Loucy (cell line): ENCODE measurements around the gene TMEM135.

Experiments used
- H2AFZ ChIP-seq: fragments of 200-600 bp; sonication (generic); 2 replicates; pipeline ENCODE4 v1.6.0; 2016; ENCODE audit warnings: antibody characterized with exemption, mild to moderate bottlenecking, low read length, moderate library complexity
- H3F3A ChIP-seq: fragments of 200-600 bp; 2 replicates; pipeline ENCODE4 v1.6.0; 2016; ENCODE audit warnings: antibody characterized with exemption, low read depth, mild to moderate bottlenecking
- H3K27me3 ChIP-seq: fragments of 200-600 bp; sonication (generic); 2 replicates; pipeline ENCODE4 v1.6.1; 2014; ENCODE audit warnings: low read length, mild to moderate bottlenecking; ENCODE audit not compliant: insufficient read depth, poor library complexity, severe bottlenecking
- H3K36me3 ChIP-seq: fragments of 200-600 bp; sonication (generic); 2 replicates; pipeline ENCODE4 v1.6.1; 2016; ENCODE audit warnings: low read length; ENCODE audit not compliant: insufficient read depth
- H3K4me1 ChIP-seq: fragments of 200-600 bp; sonication (generic); 2 replicates; pipeline ENCODE4 v1.5.1; 2014; ENCODE audit warnings: low read length, mild to moderate bottlenecking; ENCODE audit not compliant: insufficient read depth, poor library complexity, severe bottlenecking
- H3K4me2 ChIP-seq: fragments of 200-600 bp; sonication (generic); 2 replicates; pipeline ENCODE4 v1.6.0; 2014; ENCODE audit warnings: antibody characterized with exemption, low read length, low read depth, mild to moderate bottlenecking; ENCODE audit not compliant: poor library complexity, severe bottlenecking
- H3K4me3 ChIP-seq: fragments of 200-600 bp; sonication (generic); 2 replicates; pipeline ENCODE4 v1.5.1; 2014; ENCODE audit warnings: low read length, mild to moderate bottlenecking, mixed read lengths; ENCODE audit not compliant: poor library complexity, severe bottlenecking
- H3K79me2 ChIP-seq: fragments of 200-600 bp; sonication (generic); 2 replicates; pipeline ENCODE4 v1.6.1; 2014; ENCODE audit warnings: low read length; ENCODE audit not compliant: insufficient read depth
- H3K9ac ChIP-seq: fragments of 200-600 bp; sonication (generic); 2 replicates; pipeline ENCODE4 v1.6.0; 2014; ENCODE audit warnings: mild to moderate bottlenecking, low read depth, low read length, moderate library complexity; ENCODE audit not compliant: poor library complexity, severe bottlenecking
- H3K9me2 ChIP-seq: fragments of 200-600 bp; sonication (generic); replicated peaks from 2 replicates; pipeline ENCODE4 v1.6.1; 2016; ENCODE audit warnings: low read depth, low read length, mixed read lengths
- H3K9me3 ChIP-seq: fragments of 200-600 bp; sonication (generic); 2 replicates; pipeline ENCODE4 v1.6.1; 2014; ENCODE audit warnings: mild to moderate bottlenecking, antibody characterized with exemption, low read length, low read depth; ENCODE audit not compliant: insufficient read depth
- H4K20me1 ChIP-seq: fragments of 200-600 bp; sonication (generic); 2 replicates; pipeline ENCODE4 v1.6.0; 2014; ENCODE audit warnings: antibody characterized with exemption, low read length, mild to moderate bottlenecking; ENCODE audit not compliant: insufficient read depth, poor library complexity, severe bottlenecking
- EZH2phosphoT487 ChIP-seq: fragments of 200-600 bp; IDR thresholded peaks from 2 replicates; pipeline ENCODE4 v1.6.1; 2018; ENCODE audit warnings: antibody characterized with exemption, mild to moderate bottlenecking, moderate library complexity, borderline replicate concordance
- TF ChIP-seq, protein P1 (sequence below): fragments of 200-600 bp; sonication (generic); conservative IDR thresholded peaks from 2 replicates; pipeline ENCODE4 v1.5.1; 2014; ENCODE audit warnings: mild to moderate bottlenecking, antibody characterized with exemption, low read length

The TMEM135 gene

DNA sequence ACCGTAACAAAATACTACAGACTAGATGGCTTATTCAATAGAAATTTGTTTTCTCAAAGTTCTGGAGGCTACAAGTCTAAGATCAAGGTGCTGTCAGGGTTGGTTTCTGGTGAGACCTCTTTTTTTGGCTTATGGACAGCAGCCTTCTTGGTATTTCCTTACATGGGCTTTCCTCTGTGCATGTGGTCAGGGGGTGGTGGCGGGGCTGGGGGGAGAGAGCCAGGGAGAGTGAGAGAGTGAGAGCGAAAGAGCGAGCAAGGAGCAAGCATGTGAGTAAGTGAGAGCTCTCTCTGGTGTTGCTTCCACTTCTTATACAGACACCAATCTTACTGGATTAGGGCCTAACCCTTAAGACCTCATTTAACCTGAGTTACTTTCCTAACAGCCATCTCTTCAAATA is 181.5 kb downstream of the TMEM135 start:
- TF ChIP-seq, protein P1, sequence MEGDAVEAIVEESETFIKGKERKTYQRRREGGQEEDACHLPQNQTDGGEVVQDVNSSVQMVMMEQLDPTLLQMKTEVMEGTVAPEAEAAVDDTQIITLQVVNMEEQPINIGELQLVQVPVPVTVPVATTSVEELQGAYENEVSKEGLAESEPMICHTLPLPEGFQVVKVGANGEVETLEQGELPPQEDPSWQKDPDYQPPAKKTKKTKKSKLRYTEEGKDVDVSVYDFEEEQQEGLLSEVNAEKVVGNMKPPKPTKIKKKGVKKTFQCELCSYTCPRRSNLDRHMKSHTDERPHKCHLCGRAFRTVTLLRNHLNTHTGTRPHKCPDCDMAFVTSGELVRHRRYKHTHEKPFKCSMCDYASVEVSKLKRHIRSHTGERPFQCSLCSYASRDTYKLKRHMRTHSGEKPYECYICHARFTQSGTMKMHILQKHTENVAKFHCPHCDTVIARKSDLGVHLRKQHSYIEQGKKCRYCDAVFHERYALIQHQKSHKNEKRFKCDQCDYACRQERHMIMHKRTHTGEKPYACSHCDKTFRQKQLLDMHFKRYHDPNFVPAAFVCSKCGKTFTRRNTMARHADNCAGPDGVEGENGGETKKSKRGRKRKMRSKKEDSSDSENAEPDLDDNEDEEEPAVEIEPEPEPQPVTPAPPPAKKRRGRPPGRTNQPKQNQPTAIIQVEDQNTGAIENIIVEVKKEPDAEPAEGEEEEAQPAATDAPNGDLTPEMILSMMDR: no peak
- TF ChIP-seq EZH2phosphoT487: no peak
- H3F3A ChIP-seq: no peaks in the 10 kb centered on the region
- no peaks in the 10 kb centered on the region for H3K27me3 ChIP-seq
- peak overlapping the region; percentile 1 for H3K4me2 ChIP-seq
- no peak overlapping the region for H3K9ac ChIP-seq
- H2AFZ ChIP-seq: no peak overlapping the region
- no peaks in the 10 kb centered on the region for H3K9me2 ChIP-seq
- peaks cover 9% of the 10 kb centered on the region for H3K4me1 ChIP-seq
- no peaks in the 10 kb centered on the region for H3K36me3 ChIP-seq
- no peaks in the 10 kb centered on the region for H3K79me2 ChIP-seq
- H4K20me1 ChIP-seq: no peaks in the 10 kb centered on the region
- no peak overlapping the region for H3K4me3 ChIP-seq
- H3K9me3 ChIP-seq: no peaks in the 10 kb centered on the region

DNA sequence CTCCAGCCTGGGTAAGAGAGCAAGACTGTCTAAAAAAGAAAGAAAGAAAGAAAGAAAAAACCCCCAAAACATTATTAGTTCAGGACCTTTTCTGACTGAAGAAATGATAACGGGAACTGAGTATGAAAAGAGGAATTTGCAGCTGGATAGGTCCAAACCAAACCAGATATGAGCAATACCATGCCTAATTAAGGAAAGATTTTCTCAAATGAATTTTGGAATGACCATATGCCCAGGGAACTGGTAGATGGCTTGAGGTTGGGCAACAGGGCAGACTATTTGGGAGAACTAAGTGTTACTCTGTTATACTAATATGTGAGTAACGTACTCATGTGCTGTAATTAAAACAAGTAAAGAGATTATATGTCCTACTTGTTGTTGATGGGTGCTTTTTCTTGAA is 186.1 kb downstream of the TMEM135 start:
- Histone ChIP-seq H3K4me2 (no peak overlapping the region), H3K9me2 (no peaks in the 10 kb centered on the region), H2AFZ (no peak overlapping the region), H3F3A (no peaks in the 10 kb centered on the region), H3K4me3 (no peak overlapping the region), H3K27me3 (no peaks in the 10 kb centered on the region), H3K9me3 (no peaks in the 10 kb centered on the region), H3K79me2 (no peaks in the 10 kb centered on the region), H3K9ac (no peak overlapping the region), H4K20me1 (no peaks in the 10 kb centered on the region), H3K36me3 (no peaks in the 10 kb centered on the region), H3K4me1 (peaks cover 9% of the 10 kb centered on the region)
- TF ChIP-seq, protein P1: no peak
- TF ChIP-seq EZH2phosphoT487: no peak

DNA sequence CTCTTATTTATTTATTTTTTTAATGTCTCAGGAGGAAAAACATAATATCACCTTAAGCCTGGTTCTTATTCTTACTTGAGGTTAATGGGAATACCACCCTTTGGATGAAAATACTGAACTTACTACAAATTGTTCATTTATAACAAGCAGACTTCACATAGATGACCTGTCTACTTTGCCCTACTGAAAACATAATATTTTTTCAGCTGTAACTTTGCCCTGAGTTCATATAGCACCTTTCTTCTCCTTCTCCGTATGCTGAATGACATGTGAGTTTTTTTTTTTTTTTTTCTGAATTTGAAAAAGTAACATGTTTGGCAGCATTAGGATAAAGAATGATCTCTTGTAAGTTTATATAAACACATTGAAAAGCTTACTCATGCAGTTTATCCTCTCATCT is 186.8 kb downstream of the TMEM135 start:
- Histone ChIP-seq H3F3A (no peaks in the 10 kb centered on the region), H3K4me2 (no peak overlapping the region), H2AFZ (no peak overlapping the region), H3K4me1 (peaks cover 3% of the 10 kb centered on the region), H3K9me2 (no peaks in the 10 kb centered on the region), H3K79me2 (no peaks in the 10 kb centered on the region), H3K27me3 (no peaks in the 10 kb centered on the region), H3K4me3 (no peak overlapping the region), H3K9me3 (no peaks in the 10 kb centered on the region), H3K9ac (no peak overlapping the region), H4K20me1 (no peaks in the 10 kb centered on the region), H3K36me3 (no peaks in the 10 kb centered on the region)
- TF ChIP-seq, protein P1: no peak
- no peak for TF ChIP-seq EZH2phosphoT487
